ENCODE data around the gene MOGAT1.

DNA sequence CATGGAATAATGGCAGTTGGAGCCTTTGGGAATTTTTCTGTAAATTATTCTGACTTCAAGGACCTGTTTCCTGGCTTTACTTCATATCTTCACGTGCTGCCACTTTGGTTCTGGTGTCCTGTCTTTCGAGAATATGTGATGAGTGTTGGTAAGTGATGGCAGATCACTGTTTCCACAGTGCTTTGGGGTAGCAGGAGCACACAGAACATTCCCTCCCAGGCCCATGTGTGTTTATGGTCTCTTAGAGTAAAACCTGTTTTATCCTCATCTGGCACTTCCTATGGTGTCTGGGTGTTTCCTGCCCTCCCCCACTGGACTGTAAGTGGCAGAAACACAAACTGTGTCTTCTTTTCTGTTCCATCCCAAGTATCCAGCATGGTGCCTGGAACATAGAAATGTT lies 17.9 kb downstream of the MOGAT1 start:
- TF ChIP-seq, protein P1, sequence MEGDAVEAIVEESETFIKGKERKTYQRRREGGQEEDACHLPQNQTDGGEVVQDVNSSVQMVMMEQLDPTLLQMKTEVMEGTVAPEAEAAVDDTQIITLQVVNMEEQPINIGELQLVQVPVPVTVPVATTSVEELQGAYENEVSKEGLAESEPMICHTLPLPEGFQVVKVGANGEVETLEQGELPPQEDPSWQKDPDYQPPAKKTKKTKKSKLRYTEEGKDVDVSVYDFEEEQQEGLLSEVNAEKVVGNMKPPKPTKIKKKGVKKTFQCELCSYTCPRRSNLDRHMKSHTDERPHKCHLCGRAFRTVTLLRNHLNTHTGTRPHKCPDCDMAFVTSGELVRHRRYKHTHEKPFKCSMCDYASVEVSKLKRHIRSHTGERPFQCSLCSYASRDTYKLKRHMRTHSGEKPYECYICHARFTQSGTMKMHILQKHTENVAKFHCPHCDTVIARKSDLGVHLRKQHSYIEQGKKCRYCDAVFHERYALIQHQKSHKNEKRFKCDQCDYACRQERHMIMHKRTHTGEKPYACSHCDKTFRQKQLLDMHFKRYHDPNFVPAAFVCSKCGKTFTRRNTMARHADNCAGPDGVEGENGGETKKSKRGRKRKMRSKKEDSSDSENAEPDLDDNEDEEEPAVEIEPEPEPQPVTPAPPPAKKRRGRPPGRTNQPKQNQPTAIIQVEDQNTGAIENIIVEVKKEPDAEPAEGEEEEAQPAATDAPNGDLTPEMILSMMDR (IDR thresholded peaks at IDR 0.05): no peak
- TF ChIP-seq POLR2A (IDR thresholded peaks at IDR 0.05): no peak

Data from Peyer's patch (tissue), 4 donors.